ENCODE results near the gene SLC7A10.
A peak's percentile ranks its signal among the peaks of the same experiment; 100 is the strongest.
"Not testable (repeated sequence)": the region's sequence is repeated elsewhere in the genome, so short reads cannot be mapped to it uniquely, and the experiment has no call there.

The SLC7A10 gene

DNA sequence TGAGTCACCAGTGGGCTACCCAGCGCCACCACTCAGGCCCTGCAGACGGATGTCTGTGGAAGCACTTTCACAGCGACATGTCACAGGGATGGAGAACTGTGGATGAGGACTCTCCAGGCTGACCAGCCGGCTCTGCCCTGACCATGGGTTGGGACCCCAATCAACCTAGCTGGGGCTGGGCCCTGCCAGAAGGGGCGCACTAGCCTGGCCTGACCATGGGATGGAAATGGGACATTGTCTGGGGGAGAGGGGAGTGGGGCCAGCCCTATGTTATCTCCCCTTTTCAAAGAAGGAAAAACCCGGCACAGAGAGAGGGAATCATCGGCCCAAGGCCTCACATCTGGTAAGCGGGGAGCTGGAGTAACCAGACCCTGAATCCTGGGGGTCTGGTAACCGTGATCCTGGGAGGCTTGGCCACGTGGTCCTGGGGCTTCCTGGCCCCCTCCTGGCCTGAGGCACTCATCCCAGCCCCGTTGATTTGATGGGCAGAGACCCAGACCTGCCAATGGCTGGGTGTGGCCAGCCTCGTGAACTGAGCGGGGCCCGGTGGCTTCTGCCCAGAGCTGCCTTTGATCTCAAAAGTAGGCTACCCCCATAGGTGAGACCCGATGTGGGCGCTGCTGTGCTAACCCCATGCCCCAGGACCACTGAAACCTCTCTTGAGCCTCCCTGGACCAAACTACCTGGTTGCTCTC lies 11.2 kb upstream of the SLC7A10 start:
- no peak for DNase-seq

DNA sequence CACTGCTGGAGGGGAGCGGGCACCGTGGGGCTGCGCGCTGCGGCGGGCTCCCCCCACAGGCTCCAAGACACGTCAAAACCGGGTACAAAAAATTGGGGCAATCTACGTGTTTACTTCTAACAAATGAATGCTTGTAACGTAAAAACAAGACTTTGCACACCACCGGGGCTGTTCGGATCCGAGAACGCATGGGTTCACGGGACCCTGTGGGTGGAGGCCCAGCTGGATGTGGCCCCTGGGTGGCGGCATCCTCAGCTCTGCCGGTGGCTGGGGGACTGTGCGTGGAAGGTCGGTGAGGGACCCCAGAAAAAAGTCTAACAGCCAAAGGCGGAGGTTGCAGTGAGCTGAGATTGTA lies 10.3 kb upstream of the SLC7A10 start:
- no peak for DNase-seq

DNA sequence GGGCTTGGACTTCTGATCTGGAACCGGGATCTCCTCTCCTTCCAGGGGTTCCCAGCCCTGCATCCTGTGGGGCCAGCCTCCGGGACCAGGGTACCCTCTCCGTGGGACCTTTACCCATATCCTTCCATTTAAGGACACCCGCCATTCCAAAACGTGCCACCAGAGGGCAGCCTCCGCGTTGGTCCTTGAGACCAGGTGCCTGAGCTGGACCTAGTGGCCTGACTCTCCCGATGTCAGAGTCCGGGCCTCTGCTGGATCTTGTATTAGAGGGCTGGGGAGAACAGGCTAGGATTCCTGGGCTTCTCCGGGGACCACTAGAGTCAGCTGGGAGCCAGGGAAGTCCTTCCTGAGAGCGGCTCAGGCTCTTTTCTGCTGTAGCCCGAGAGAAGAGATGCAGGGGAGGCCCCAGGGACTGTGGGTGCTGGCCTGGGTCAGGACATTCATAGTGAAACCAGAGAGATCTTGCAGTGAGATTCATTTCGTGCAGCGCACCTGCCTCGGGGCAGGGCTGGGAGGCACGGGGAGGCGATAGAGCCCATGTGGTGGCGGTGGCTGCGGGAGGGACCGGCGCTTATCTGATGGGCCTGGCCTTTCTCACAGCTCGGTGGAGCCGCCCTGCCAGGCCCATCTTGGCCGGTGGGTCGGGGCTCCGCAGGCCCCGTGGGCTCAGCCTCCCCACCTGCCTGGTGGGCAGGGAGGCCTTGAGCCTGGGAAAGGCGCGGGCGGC lies 9.8 kb upstream of the SLC7A10 start:
- DNase-seq = peak; percentile 62

DNA sequence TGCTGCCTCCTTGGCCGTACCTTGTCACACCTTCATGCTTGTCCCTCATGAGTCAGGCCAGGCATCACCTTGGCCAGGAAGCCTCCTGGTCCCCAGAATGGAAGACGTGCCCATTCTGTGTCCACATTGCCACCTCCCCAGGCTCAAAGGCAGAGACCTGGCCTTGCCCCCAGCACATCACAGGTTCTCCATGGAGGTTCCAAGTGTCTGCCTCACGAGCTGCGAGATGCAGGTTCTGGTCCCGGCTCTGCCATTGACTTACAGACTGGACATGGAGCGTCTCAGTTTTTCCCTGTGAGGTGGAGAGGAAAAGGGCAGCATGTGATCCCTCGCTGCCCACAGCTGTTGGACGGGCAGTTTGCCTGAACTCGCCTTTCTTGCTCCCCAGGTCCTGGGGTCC lies 9.1 kb upstream of the SLC7A10 start:
- DNase-seq = no peak

DNA sequence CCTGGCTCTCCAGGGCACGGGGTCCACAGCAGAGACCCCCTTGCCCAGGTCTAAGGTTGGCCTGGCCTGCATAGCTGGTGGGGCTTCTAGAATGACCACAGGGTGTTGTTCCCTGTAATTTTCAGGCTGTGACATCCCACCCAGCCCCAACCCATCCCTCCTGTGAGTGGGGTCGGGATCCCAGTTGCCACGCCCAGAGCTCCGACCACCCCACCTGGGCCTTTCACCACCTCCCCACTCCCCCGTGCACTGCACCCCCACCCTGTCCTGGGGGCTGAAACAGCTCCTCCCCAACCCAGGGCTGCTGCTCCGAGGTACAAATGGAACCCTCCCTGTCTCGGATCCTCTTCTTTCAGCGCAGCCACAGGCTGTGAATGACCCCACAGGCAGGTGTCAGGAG lies 8.4 kb upstream of the SLC7A10 start:
- no peak for DNase-seq

DNA sequence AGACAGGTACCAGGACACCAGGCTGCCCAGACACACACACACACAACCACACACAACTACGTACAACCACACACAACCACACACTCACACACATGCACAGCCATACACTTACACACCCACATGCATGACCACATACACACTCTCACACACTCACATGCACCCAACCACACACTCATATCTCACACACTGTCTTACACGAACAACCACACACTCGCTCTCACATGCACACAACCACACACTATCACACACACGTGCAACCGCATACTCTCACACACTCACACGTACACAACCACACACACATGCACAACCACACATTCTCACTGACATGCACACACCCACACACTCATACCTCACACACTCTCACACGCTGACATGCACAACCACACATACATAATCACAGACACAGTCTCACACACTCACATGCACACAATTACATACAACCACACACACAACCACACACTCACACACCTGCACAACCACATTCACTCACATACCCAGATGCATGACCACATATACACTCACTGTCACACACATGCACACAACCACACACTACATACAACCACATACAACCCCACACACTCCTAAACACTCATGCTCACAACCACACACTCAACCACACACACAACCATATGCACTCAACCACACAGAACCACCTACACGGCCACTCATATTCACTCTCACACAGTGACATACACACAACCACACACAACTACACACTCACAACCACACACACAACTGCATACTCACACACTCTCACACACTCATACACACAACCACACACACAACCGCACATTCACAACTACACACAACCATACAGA lies 7.6 kb upstream of the SLC7A10 start:
- no peak for DNase-seq

DNA sequence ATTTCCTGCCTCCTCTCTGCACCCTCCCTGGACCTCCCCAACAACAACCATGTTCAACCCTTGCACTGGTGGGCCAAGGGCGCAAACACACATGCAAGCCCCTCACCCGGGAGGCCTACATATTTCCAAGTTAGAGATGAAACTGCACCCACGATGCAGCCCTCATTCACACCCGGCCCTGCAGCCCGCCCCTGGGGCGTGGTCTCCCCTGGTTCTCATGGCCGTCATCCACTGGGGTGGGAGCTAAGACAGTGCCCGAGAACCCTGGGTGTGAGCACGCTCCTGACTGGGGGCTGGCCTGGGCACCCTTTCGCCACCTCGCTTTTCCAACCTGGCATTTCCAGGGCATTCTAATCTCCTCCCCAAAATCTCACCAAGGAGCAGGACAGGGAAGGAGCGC lies 7.0 kb upstream of the SLC7A10 start:
- DNase-seq = no peak

DNA sequence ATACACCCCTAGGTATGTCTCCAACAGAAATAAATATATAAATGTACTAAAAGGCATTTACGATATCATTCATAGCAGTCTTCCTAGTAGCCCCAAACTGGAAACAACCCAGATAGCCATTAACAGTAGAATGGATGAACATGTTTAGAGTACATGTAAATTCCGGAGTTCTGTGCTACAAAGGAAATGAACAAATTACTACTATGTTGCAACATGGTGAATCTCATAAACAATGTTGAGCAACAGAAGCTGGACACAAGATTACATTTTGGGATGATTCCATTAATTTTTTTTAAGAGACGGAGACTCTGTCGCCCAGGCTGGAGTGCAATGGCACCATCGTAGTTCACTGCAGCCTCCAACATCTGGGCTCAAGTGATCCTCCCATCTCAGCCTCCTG lies 5.9 kb upstream of the SLC7A10 start:
- DNase-seq = no peak

DNA sequence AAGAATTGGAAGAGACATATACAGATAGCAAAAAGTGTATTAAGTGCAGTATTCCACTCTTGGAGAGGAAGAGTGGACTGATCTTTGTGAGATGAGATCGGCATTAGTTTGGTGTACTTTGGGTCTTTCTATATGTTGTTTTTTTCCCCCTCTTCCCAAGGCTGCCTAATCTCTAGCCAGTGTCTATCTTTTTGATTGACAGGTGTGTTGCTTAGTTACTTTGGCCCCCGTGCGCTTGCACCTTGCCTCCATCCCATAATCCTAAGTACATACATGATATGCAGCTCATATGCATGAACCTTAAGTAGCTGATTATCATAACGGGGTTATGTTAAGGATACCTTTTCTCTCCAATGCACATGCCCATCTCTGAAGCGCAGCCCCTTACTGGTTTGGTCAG lies 4.3 kb upstream of the SLC7A10 start:
- no peak for DNase-seq

DNA sequence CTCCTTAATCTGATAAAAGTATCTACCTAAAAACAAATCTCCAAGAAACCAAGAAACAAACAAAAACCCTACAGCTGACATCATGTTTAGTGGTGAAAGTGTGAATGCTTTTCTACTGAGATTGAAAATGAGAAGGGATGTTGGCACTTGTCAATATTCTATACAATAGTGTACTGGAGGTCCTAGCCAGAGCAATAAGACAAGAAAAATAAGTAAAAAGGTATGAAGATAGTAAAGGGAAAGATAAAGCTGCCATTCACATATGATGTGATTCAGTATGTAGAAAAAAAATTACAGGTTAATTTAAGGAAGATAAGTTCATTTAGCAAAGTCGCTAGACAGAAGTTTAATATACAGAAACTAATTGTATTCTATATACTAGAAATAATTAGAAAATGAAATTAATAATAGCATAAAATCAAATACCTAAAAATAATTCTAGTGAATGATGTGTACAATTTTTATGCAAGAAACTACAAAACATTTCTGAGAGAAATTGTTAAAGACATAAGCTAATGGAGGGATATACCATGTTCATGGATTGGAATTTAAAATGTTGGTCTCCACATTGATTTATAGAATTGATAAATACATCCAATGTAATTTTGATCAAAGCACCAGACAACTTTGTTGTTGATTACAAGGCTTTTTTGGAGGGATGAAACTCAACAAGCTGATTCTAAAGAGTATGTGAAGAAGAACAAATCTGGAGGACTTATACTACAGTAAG lies 2.4 kb upstream of the SLC7A10 start:
- DNase-seq = no peak

DNA sequence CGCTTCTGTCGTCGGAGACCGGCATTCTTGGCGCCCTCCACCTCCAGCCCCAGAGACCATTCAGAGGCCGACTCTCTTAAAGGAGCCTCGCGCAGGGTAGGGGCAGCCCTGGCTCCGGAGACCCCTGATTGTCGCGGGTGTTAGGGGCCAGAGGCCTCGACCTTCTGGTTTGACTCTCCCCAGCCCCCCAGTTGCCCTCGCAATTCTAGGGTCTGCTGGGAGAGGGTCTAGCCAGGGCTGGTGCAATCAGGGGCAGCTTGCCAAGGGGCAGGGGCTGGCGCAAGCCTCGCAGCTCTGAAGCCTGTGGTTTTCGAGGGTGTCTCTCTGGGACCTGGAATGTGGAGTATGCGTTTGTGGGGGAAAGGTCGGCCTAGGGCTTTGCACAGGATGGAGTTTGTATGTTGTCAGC lies 1.6 kb upstream of the SLC7A10 start:
- DNase-seq = no peak

DNA sequence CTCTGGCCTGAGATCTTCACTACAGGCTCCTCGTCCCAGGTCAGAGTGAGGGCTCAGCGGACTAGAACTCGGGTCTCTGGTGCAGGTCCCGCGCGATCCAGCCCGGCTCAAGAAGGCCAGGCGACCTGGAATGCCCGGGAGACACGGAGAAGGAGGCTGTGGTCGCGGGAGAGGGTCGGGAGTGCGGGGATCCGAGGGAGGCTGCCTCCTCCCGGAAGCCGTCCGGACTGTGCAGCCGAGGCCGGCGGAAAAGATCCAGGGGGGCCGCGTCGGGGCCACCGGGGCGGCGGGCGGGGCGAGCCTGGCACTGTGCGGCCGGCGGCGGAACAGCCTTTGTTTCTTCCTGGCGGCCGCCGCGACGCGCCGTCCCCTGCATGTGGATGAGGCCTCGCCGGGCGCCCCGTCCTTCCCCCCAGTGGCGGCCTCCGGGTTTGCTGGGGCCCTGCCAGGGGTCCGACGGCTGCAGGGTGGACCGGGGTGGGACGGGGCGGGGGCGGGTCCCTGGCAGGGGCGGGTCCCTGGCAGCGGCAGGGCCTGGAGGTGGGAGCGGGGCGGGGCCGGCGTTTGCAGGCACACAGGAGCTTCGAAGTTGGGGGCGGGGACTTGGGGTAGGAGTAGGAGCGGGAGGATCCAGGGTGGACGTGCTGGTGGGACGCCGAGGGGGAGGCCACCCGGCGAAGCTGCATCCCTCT lies 1.0 kb upstream of the SLC7A10 start:
- DNase-seq = no peak

DNA sequence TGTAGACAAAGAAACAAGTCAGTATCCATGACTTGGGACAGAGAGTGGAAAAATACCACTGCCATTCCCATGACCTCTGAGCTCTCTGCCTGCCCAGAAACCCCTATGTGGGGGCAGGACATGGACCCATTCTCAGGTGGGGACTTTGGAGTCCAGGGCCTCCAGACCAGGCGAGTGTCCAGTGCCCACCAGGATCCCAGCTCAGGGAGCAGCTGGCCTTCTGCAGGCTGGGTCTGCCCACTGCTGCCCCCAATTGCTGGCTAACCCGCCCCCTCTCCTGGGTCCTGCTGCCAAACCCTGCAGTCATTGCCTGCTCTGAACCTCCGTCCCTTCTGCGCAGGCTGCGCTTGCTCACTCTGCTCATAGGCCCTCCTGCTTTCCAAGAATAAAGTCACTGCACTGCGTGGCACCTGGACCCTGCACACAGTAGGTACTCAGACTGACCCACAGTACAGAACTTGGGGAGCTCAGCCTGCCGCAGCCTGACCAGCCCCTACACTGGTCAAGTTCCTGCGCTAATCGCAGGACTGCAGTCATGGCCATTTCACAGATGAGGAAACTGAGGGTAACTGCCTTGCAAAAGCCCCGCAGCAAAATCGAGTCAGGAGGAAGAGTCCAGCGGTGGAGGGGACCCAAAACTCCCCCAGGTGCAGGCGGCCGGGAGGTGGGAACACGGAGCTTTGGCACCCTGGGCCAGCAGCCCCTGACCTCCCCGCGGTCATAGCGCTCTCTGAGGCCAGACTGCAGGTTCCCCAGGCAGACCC lies 774 bp downstream of the SLC7A10 start:
- DNase-seq = no peak

DNA sequence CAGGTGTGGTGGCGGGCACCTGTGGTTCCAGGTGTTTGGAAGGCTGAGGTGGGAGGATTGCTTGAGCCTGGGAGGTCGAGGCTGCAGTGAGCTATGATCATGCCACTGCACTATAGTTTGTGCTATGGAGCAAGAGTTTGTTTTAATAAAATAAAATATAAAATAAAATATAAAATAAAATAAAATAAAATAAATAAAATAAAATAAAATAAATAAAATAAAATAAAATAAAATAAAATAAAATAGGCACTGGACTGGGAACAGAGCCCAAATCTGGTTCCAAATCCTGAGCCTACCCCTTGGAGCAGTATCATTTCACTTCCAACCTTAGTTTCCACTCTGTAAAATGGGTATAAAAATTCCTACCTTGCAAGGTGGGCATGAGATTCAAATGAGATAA lies 3.4 kb downstream of the SLC7A10 start:
- not testable (repeated sequence) for DNase-seq

DNA sequence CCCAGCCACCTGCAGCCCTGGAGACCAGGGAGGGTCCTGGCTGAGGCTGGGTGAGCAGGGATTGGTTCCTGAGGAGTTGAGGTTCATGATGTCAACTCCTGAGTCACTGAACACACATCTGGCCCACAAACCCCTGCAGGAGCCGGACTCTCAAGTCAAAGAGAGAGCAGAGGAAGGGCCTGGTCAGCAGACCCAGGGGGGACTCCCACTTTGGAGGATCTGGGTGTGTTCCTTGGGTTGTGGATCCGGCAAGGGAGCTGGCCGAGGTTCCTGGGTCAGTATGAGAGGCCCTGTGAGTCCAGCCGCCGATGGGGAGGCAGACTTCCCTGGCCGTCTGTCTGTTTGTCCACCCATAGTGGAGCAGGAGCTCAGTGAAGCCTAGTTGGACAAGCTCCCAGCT lies 4.0 kb downstream of the SLC7A10 start:
- DNase-seq = no peak

DNA sequence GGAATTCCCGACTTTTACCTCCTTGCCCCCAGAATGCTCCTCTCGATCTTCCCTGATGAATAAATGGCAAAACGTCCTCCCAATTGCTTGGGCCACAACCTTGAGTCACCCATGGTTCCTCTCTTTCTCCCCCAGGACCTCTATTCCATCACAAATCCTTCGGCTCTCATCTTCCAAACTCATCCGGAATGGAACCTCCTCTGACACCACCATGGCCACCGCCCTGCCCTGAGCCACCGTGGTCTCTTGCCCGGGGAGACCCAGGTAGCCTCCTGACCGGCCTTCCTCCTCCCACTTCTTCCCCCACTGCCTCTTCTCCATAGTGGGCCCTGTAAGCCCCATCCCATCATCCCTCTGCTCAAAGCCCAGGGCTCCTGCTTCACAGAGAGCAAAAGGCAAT lies 4.9 kb downstream of the SLC7A10 start:
- DNase-seq = no peak

DNA sequence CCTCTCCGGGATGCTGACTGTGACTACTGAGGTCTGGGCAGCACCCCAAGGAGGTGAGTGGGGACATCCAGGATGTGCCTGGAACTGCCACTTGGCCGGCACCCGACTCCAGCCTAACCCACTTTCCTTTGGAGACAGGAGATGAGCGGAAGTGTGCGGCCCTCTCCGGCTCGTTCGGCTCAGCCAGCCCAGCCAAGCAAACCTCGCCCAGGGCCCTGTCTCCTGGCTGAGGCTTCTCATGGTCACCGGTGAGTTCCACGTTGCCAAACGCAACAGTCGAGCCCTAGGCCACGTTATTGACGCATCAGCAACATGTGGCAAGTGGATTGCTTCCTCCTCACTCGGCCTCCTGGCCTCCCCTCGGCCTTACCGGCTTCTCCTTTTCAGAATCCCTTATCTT lies 5.5 kb downstream of the SLC7A10 start:
- no peak for DNase-seq

DNA sequence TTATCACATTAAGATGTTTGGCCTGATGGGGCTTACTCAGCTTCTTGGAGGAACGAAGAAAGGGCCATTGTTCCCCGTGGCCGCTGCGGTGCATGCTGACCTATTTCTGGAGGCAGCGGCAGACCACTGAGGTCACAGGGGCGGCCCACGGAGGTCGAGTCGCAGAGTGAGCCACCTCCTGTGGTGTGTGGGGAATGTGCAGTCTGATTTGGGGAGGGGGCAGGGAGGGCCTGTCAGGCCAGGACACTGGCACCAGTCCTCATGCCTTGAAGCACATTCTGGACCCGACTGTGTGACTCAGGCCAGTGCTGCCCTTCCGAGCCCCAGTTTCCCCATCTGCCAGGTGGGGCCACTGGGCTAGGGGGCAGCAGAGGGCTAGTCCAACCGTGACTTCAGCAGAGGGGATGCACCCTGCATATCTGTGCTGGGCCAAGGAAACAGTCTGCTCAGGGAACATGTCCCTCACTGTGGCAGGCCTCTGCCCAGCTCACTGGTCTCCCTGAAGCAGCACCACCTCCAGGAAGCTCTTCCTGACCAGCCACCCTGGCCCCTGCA lies 6.3 kb downstream of the SLC7A10 start:
- DNase-seq = no peak

DNA sequence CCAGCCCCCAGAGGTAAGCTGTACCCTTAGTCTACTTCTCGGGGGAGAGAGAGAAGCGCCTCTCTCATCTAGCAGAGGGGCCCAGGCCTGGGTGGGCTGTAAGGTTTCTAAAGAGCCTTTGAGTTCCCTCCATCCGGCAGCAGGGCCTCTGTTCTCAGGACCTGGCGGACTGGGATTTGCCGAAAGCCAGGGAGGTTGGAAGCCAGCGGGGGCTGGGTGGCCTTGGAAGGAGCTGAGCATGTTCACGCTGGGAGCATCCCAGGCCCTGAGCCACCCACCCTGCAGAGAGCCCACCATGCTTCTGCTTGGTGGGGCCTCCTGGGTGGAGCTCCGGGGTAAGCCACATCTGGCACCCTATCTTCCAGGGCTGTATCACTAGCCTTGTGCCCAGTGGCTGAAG lies 7.8 kb downstream of the SLC7A10 start:
- no peak for DNase-seq

DNA sequence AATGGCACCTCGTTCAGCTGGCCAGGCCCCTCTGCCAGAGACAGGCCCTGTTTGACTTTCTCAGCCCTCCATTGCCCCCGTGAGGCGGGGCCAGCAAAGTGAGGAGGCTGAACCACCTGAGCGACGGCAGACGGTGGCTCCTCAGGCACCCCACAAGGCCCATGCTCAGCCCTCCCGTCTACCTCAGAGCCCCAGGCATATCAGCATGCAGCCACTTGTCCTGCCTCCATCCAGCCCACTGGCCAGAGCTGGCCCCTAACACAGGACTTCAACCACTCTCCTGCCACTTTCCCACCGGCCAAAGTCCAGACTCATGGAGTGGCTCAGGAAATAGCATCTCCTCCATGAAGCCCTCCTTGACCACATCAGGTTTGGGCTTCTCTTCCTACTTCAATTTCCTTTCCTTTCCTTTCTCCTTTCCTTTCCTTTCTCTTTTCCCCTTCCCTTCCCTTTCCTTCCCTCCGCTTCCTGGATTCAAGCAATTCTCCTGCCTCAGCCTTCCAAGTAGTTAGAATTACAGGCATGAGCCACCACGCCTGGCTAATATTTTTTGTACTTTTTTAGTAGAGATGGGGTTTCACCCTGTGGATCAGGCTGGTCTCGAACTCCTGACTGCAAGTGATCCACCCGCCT lies 9.3 kb downstream of the SLC7A10 start:
- DNase-seq = no peak

All from NCI-H1105 treated with DMSO at 0.1 percent for 48 hours (cell line).